NCI-H460 (cell line): ENCODE results near the gene NRBP1. TPM values are rescaled to one million over a fixed set of nuclear protein-coding genes. Genes with fewer than 3 reads are reported as not detected.
A peak's percentile ranks its signal among the peaks of the same experiment; 100 is the strongest.

Experiments
- DNase-seq: peaks from one replicate; pipeline ENCODE4 v3.0.0-alpha.2; 2016; ENCODE audit warnings: low read depth; ENCODE audit errors: extremely low read depth
- small RNA-seq, 2 experiments: library from RNA; depleted of rRNA; stranded (forward); fragments of <200 nt; gene quantifications; one replicate each; pipeline ENCODE3, GENCODE V24; 2014
- total RNA-seq: library from RNA; depleted of rRNA; stranded (reverse); fragments of >200 nt; shearing (Covaris generic); gene quantifications from 2 replicates; pipeline ENCODE4 v1.2.3, GENCODE V29; 2014; rRNA removed

The NRBP1 gene
- total RNA-seq, 1 experiment from 2014 or later, result 78.0 TPM

GRCh38 chr2:27489118-27489497, 60.7 kb downstream of the NRBP1 start:
- DNase-seq, result no peak

GRCh38 chr2:27489498-27490397, 61.3 kb downstream of the NRBP1 start, which contains the start of gene IFT172:
TSS of gene IFT172 (minus strand) at chr2:27489743. CDS start at chr2:27489653, 90 bp downstream.
- peak; percentile 100 for DNase-seq

Small RNAs within 50 kb of the gene (small RNA-seq; reads per million reads assigned to genes)
- 0 reads per million in 2 experiments for gene RNU6-986P

Other genes starting within 250 kb of the NRBP1 start
- 219 and 271 TPM in 2 replicates for gene ATRAID, start 216.6 kb upstream of the NRBP1 start, total RNA-seq
- 49.7 and 51.8 TPM in 2 replicates for gene SLC5A6, start 216.4 kb upstream of the NRBP1 start, total RNA-seq
- gene CAD, start 211.3 kb upstream of the NRBP1 start, total RNA-seq, result 34.1 and 38.5 TPM in 2 replicates
- 0.50 and 0.75 TPM in 2 replicates for gene SLC30A3, start 165.6 kb upstream of the NRBP1 start, total RNA-seq
- gene DNAJC5G, start 153.2 kb upstream of the NRBP1 start, total RNA-seq, result not detected in 2 replicates
- gene TRIM54, start 146.2 kb upstream of the NRBP1 start, total RNA-seq, result 0.12 TPM in 1 of 2 replicates, not detected in the other
- 4.6 and 6.8 TPM in 2 replicates for gene UCN, start 120.2 kb upstream of the NRBP1 start, total RNA-seq
- gene MPV17, start 105.5 kb upstream of the NRBP1 start, total RNA-seq, result 77.5 and 83.6 TPM in 2 replicates
- gene GTF3C2, start 71.9 kb upstream of the NRBP1 start, total RNA-seq, result 59.8 and 66.5 TPM in 2 replicates
- gene EIF2B4, start 58.3 kb upstream of the NRBP1 start, total RNA-seq, result 28.7 and 31.2 TPM in 2 replicates
- gene SNX17, start 58.0 kb upstream of the NRBP1 start, total RNA-seq, result 80.9 and 88.7 TPM in 2 replicates
- gene ZNF513, start 47.9 kb upstream of the NRBP1 start, total RNA-seq, result 7.0 and 7.3 TPM in 2 replicates
- gene PPM1G, start 19.0 kb upstream of the NRBP1 start, total RNA-seq, result 108 and 112 TPM in 2 replicates
- gene KRTCAP3, start 13.8 kb downstream of the NRBP1 start, total RNA-seq, result 0.69 and 1.0 TPM in 2 replicates
- gene IFT172, start 61.1 kb downstream of the NRBP1 start, total RNA-seq, result 13.9 and 20.2 TPM in 2 replicates
- not detected in 2 replicates for gene FNDC4, start 66.6 kb downstream of the NRBP1 start, total RNA-seq
- gene GCKR, start 68.2 kb downstream of the NRBP1 start, total RNA-seq, result not detected in 2 replicates
- 12.4 and 15.8 TPM in 2 replicates for gene ZNF512, start 154.4 kb downstream of the NRBP1 start, total RNA-seq
- 3.8 and 4.6 TPM in 2 replicates for gene CCDC121, start 200.4 kb downstream of the NRBP1 start, total RNA-seq
- gene GPN1, start 200.4 kb downstream of the NRBP1 start, total RNA-seq, result 35.0 and 39.5 TPM in 2 replicates
- gene SUPT7L, start 235.0 kb downstream of the NRBP1 start, total RNA-seq, result 39.6 and 42.2 TPM in 2 replicates
- gene SLC4A1AP, start 235.3 kb downstream of the NRBP1 start, total RNA-seq, result 37.4 and 42.4 TPM in 2 replicates